NCI-H2171 treated with DMSO at 0.1 percent for 48 hours (cell line): Measurements from ENCODE around the gene ADTRP.
A peak's percentile ranks its signal among the peaks of the same experiment; 100 is the strongest.

ENCODE experiments used
- DNase-seq: peaks from one replicate; lab custom pipeline; 2025; lab: John Stamatoyannopoulos, UW

ADTRP gene

GRCh38 chr6:11722805-11723631, 55.6 kb downstream of the ADTRP start:
- DNase-seq: no peak

DNA sequence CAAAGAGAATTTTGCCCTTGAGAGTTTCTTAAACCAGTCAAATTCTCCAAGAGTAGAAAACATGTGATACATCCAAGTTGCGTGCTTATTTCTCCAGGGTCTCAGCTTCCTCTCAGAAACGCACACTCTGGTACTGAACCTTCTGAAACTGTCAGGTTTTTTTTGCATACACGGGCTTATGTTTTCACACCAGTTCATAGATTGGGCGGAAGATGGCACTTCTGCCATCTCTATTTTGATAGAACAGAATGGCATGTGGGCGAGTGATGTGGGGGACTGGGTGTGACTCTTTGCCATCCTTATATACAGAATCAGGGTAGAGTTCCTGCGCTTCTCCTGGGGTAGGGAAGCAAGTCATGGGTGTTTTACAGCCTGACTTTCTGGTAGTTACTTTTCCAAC, 56.4 kb downstream of the ADTRP start:
- no peak for DNase-seq

DNA sequence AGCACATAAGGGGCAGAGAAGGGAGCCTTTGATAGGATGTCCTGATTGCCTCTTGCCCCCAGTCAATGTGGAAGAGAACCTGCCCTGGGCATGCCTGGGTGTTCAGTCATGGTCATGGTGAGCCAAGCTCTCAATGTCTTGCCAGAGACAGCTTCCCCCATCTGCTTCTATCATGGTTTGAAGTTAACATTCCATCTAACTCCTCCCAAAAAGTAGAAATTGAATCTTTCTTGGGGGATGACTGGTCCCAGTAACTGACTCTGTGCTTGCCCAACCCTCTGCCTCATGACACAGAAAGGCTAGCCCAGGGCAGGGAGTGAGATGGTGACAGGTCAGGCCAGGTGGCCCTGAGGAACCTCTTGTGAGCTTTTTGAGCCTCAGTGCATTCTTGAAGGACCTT, 60.1 kb downstream of the ADTRP start:
- DNase-seq: no peak

- DNase-seq: no peak
These were observed 60.6 kb downstream of the ADTRP start for GRCh38 chr6:11718031-11718430.

- DNase-seq: no peak
These were observed 63.8 kb downstream of the ADTRP start for GRCh38 chr6:11714798-11715285.

- DNase-seq: no peak
These were observed 64.3 kb downstream of the ADTRP start for GRCh38 chr6:11714116-11714797.

- no peak for DNase-seq
These were observed 65.8 kb downstream of the ADTRP start for GRCh38 chr6:11712760-11713159.

DNA sequence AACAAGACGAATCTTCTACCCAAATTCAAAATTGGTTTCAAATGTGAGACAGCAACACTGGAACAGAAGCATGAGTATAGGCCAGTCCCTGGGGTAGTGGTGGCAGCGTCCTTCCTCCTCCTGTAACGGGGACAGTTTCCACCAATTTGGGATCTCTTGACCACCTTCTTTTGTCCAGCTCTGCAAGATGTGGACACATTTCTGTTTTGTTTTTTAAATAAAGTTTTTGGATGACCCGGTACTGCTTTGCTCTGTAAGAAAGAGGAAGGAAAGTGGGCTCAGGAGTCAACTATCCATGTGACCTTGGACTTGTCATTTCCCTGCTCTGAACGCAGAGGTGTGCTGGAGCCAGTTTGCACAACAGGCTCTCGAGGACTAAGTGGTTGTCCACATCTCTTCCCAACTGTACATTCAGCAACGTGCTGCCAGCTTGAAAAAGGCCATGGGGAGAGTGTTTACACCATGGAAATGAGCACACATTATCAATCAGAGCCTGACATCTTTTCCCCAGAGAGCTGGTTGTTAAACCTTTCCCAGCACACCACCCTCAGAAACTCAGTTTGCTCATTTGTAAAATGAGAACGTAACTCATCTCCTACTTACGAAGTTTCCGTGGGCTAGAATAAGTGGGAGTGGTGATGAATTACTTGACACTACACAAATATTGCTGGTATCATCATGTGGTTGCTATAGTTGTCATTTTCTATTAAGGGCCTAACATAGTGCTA, 66.5 kb downstream of the ADTRP start:
- DNase-seq: no peak

DNA sequence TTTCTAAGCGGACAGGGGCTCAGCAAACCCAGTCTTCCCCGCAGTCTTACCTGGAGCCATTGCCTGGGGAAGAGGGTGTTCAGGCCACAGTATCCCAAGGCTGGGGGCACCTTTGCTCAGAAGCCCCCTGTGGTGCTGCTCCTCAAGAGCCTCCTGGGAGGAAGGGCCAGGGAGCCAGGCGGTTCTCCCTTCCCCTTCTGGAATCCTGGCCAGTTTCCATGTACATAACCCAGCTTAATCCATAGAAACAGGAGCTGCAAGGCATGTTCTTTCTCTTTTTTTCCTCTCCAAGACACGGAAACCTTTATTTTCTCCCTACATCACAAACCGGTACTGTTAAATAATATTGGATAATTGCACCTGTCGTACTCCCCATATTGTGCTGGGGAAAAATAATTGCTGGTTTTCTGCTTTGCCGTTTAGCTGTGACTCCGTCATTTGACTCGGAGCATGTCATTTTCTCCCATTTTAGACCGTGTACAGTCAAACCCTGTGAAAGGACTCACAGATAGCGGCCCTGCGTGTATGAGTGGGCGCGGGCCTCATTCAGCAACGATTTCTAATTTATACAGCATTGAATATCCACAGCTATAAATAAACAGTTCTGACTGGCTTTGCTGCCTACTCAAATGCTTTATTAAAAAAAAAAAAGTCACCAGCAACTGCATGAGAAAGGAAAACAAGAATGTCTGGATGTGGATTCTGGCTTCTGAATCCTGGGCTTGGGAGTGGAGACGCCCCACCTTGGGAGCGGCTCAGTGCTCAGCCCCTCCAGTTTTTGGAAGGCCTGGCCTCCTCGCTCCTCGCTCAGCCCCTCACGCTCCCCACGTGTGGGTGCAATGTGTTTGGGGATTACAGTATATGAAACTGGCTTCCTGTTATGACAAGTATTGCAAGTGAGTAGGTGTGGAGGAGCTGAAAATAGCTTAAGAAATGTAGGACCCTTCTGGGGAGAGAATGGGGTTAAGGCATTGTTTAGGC, 67.3 kb downstream of the ADTRP start:
- DNase-seq: no peak

DNA sequence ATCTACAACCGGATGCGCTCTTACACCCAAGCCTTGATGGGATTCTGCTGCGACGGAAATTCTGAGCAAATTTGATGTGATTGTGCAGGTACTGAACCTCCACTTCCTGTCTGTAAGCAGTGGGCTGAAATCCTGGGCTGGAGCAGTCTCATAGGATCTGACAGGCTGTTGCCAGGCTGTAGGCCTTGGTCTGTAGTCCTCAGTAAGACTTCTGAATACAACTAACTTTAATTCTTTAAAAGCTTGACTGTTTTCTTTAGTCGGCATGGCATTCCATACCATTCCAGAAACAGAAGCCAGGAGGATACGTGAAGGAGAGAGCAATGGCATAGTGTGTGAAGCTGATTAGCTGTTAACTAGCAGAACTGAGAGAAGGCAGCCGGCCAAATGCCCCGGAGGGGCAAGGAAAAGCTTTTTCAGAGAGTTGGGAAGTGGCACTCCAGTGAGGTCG, 68.3 kb downstream of the ADTRP start:
- no peak for DNase-seq

GRCh38 chr6:11706171-11706570, 72.4 kb downstream of the ADTRP start:
- DNase-seq: no peak

DNA sequence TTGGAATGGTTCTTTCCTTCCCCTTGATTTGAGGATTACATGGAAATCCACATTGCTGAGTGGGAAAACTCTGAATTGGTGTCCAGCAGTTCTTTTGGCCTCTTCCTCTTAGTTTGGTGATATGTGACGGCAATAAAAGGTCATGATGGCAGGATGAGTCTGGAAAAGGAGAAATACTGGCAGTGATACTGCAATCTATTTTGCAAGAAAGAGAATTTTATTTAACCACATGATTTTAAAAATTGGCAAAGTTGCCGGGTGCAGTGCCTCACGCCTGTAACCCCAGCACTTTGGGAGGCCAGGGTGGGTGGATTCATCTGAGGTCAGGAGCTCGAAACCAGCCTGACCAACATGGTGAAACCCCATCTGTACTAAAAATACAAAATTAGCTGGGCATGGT, 73.1 kb downstream of the ADTRP start:
- DNase-seq: no peak

GRCh38 chr6:11705069-11705468, 73.5 kb downstream of the ADTRP start:
- no peak for DNase-seq

DNA sequence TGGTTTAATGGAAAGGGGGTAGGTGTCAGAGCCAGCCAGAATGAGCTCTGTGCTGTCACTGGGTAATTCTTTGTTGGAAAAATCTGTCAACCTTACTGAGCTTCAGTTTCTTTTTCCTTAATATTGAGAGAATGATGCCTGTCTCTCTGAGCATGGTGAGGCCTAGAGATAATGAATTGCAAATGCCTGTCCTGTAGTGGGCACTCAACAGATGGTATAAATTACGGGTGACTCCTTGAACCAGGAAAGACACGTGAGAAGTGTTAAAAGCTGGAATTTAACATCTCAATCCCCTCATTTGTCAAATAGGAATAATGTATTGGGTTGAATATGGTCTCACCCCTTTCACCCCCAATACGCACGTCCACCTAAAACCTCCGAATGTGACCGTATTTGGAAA, 74.9 kb downstream of the ADTRP start:
- no peak for DNase-seq

GRCh38 chr6:11702500-11703130, 76.0 kb downstream of the ADTRP start:
- DNase-seq: no peak

DNA sequence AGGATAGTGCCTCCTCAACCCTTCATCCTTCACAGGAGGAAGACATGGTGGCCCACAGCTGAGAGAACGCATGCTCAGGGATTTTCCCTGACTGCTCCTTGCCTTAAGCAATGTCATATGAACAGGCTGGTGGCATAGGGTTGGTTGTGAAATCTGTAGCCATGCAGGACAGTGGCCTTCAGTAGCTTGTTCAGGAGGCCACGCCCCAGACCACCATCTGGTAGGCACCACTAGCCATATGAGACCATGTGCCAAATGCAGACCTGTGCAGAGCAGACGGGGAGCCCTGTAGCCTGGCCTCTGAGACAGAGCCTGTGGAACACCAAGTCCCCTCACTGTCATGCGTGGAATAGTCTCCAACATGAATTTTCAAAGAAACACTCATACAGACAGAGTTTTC, 76.5 kb downstream of the ADTRP start:
- no peak for DNase-seq

DNA sequence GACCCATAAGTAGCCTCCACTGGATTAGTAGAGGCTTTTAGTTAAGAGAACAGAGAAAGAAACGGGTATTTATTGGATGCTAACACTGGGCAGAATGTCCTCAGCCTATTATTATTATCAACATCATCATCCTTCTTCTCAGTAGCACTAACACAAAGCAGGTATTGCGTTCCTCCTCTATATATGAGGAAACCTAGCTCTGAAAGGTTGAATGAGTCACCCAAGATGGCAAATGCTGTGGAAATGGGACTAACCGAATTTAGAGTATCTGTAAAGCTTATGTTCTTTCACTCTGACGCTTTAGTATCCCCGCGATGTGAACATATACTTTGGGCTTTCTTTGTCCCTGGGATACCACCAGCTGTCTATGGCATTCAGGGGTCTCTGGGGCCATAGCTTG, 77.0 kb downstream of the ADTRP start:
- no peak for DNase-seq

- peak; percentile 41 for DNase-seq
These were observed 78.4 kb downstream of the ADTRP start for GRCh38 chr6:11700118-11700718.

DNA sequence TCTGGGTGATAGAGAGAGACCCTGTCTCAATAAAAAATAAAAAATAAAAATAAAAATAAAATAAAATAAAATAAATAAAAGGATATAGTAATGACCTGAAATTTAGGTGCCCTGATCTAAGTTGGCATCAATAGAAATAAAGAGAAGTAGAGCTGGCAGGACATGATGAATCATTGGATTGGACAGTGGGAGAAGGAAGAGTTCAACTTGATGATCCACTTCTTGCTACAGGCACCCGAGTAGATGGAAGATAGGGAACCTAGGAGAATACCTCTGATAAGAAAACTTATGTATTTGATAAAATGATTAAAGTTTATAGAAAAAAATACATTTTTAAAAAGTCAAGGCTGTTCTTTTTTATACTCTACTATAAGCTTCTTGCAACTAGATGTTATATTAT, 79.0 kb downstream of the ADTRP start:
- DNase-seq: no peak
